Gastroesophageal sphincter (tissue), 3 donors: ENCODE results near the gene SP2.

Experiments
- CTCF ChIP-seq, 4 experiments: fragments of 200-600 bp in 2 of 4; fragments of 450-650 bp in 2 of 4; sonication (generic) in 1 of 4; IDR thresholded peaks; one replicate each; pipeline ENCODE4 v1.5.1; 2017 to 2019; ENCODE audit warnings: antibody characterized with exemption in 4 of 4, mild to moderate bottlenecking in 2 of 4, moderate library complexity in 2 of 4
- EP300 ChIP-seq: sonication (generic); formaldehyde crosslinking; IDR thresholded peaks from one replicate; pipeline ENCODE4 v1.6.1; 2017; ENCODE audit warnings: antibody characterized with exemption, mild to moderate bottlenecking
- POLR2A ChIP-seq, 2 donors: fragments of 450-650 bp; IDR thresholded peaks; one replicate each; pipeline ENCODE4 v1.6.1; 2017; ENCODE audit warnings: antibody characterized with exemption in 2 of 2, mild to moderate bottlenecking in 2 of 2, moderate library complexity in 1 of 2
- POLR2AphosphoS5 ChIP-seq: sonication (generic); formaldehyde crosslinking; IDR thresholded peaks from one replicate; pipeline ENCODE4 v1.6.1; 2017; ENCODE audit warnings: antibody characterized with exemption

DNA sequence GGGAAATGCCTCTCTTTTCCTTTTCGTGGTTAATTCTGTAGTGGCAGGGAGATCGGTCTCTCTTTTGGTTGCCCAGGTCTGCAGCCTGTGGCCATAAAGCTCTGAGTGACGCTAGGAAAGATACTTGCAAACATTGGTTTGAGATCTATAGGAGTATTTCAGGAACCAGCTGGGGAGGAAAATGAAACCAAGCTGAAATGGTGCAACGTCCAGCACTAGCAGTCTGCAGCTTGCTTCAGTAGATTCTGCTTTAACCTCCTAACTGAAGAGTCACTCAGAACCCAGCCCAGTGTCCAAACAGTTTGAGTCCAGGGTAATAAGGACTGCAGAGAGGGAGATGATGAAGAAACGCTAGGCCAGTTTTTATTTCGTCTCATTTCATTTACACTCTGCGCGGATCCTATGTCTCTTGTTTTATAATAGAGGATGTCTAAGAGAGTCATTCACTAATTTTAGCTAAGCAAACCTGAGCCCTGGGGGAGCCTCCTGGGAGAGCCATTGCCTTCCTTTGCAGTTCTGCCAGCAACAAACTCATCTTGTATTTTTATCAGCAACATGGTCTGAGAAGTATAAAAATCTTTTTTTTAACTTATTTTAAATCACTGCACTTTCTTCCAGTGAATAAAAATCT is 12.0 kb downstream of the SP2 start:
- TF ChIP-seq EP300: no peak
- TF ChIP-seq CTCF (IDR thresholded peaks at IDR 0.05): no peak
- no peak for TF ChIP-seq POLR2A (IDR thresholded peaks at IDR 0.05)
- no peak for TF ChIP-seq POLR2AphosphoS5
